Stimulated activated CD8-positive, alpha-beta memory T cell treated with anti-CD3 and anti-CD28 coated beads, Interleukin-2, amount 100 ng/mL, for 48 hours (primary cell): ENCODE data around the gene AGER.
"Not testable (repeated sequence)": the region's sequence is repeated elsewhere in the genome, so short reads cannot be mapped to it uniquely, and the experiment has no call there.

Source experiments
- DNase-seq, 2 donors: peaks; one replicate each; pipeline ENCODE4 v3.0.0-alpha.2; 2020; ENCODE audit warnings: low read depth in 2 of 2

The AGER gene

DNA sequence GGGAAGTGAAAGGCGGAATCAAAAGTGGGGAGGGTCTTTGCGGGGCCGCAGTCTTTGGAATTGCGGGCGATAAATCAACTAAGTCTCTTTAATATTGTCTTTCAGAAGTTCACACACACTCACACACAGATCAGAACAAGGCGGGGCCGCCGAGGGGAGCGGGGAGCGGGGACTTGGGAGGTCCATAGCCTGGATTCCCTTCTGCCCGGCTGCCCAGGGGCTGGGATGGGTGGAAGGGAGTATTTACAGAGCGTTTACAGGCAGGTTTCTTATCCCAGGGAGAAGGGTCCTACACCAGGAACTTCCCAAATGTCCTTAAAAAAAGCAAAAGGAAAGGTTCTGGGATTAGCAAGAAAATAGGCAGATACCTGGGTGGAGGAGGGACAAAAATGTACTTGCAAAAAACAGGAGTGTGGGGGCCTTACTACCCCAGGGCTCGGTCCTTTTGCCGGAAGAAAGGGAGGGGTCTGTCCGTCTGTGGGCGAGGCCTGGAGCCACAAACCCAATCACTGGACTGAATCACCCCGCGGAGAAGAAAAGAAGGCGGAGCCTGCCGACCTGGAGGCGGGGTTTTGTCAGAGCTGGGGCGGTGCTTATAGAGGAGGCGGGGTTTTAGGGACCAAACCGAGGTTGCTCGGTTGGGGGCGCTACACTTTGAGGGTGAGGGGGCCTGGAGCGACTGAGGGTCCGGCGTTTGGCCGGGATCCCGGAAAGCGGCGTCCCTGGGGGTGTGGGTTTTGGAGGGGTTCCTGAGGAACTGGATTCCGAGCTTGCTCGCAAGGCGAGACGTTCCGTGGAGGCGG lies 35.6 kb downstream of the AGER start:
- peak; percentile 44 to 67 for DNase-seq

DNA sequence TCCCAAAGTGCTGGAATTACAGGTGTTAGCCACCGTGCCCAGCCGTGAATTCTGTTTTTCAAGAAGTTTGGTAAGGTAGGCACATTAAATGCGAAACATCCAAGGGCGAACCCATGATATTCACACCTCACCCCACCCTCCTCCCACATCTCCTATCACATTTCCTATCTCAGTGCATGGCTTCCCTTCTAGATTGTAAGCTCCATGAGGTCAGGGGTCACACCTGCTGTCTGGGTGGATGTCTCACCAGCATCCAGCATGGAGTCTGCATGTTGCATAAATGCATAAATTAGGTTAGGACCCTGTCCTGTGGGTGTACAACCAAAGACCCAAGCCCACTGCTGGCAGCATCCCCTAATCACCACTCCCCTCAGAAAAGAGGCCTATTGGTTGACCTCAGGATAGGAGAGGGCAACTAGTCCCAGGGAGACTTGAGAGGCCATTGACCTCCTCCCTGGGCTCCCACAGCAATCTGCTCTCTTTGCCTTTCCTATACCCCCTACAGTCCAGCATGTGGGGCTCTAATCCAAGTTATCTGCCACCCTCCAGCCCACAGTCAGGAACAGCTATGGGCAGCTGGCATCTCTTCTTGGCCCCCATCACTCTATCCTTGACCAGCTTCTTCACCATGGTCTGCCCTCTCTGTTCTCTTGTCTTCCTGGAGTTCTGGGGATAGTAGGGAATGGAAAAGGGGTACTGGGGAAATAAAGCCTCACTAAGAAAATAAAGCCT lies 36.5 kb downstream of the AGER start:
- no peak for DNase-seq

DNA sequence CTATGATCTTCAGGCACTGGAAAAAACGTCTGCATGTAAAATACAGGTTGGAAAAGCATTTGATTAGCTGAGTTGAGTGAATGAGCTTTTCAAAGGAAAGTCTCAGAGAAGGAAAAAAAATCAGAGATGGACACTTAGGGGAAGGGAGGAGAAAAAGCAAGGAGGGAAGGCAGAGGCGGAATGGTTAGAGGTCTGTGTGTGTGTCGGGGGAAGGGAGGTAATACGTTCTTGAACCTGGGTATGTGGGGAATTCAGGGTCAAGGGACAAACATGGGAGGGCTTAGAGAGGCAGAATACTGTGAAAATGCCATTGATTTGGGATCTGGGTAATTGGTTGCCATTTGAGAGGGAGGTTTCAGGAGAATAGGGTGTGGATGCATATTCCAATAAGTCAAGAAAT lies 37.4 kb downstream of the AGER start:
- DNase-seq = no peak

DNA sequence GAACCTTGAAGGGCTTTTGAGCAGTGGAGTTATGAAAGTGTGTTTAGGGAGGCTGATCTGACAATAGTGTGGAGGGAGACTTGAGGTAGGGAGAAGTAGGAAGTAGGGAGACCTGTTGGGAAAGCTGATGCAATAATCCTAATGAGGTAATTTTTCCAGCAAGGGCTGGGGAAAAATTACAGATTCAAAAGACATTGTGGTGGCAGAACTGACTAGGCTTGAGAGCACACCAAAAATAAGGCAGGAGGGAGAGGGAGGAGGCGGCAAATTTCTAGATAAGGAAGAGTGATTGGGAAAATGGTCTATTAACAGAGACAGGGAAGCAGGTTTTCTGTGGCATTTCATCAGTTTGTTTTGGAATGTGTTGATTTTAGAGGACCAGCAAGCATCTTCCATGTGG lies 37.8 kb downstream of the AGER start:
- DNase-seq = no peak

DNA sequence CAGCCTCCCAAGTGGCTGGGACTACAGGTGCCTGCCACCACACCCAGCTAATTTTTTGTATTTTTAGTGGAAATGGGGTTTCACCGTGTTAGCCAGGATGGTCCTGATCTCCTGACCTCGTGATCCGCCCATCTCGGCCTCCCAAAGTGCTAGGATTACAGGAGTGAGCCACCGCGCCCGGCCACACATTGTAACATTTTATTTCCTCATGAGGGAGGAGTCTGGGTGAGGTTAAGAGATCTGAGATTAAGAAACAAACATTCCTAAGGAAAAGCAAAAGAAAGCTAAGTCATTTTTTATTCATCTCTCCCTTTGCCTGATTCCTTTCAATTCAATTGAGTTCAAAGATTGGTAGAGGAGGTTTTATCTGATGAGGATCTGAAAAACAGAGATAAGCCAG lies 39.8 kb downstream of the AGER start:
- DNase-seq = not testable (repeated sequence)

DNA sequence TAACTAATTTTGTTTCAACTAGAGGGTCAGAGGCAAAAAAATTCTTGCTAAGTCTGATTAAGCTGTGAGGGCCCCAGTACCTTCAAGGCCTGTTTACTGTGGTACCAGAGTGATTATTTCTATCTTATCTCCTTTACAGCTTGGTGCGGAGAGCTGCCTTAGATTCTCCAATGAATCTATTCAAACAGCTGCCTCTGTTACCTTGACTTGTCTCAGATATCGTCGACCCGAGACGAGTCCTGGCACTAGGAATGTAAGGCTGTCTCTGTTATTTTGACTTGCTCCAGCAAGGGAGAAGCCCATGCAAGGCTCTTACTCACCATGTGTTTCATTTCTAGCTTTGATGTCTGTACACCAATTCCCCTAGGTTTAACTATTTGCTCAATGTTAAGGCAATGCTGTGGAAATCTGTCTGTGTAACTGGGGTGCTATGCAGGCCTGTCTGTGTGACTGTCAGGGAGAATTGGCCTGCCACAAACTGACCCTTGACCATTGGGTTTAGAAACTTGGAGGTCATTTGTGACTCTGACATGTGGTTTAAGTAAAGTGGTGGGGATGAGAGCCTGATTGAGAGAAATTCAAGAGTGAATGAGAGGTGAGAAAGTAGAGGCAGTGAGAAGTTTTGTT lies 43.5 kb downstream of the AGER start:
- DNase-seq = no peak

GRCh38 chr6:32139590-32139989 lies 44.5 kb downstream of the AGER start:
- DNase-seq = no peak

DNA sequence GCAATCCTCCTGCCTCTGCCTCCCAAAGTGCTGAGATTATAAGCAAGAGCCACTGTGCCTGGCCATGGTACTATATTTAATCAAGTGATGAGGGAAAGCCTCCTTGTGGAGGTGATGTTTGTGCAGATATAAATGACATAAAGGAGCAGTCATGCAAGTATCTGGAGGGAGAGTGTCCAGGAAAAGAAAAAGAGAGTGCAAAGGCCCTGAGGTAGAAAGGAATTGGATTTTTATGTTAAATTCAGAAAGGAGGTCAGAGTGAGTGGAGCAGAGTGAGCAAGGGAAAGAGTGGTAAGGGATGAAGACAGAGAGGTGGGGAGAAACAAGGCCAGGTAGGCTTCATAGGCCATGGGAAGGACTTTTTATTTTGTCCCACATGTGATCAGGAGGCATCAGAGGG lies 46.6 kb downstream of the AGER start:
- DNase-seq = no peak

- no peak for DNase-seq
These were observed 50.3 kb downstream of the AGER start for GRCh38 chr6:32133786-32134185.

DNA sequence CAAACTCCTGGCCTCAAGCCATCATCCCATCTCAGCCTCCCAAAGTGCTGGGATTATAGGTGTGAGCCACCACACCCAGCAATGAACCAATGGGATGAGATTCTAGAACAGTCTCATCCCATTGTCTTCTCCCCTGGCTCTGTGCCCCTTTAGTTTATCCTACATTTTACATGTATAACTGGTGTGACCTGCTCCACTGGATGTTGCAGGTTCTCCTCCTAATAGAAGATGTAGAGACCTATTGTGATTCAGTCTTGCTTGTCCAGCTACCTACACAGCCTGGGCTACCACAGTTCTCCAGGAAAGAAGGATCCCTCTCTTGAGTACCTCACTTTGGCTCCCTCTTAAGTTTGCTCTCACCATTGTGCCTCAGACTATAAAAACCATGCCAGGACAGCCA lies 51.9 kb downstream of the AGER start:
- DNase-seq = no peak

DNA sequence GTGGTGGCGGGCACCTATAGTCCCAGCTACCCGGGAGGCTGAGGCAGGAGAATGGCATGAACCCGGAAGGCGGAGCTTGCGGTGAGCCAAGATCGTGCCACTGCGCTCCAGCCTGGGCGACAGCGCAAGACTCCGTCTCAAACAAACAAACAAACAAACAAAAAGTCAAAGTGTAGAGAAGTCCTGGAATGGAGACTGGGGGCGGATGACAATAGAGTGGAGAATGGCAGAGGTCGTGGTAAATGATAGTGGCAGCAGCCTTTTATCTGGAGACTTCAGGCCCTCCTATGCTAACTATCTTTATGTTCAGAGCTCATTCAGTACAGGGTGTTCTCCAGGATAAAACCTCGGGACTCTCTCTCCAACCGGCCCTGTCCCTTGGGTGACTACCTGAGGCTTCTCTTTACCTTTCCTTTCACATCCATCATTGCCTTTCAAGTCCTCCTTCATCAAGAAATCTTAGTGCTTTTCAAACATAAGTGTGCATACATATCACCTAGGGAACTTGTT lies 52.6 kb downstream of the AGER start:
- no peak for DNase-seq
